Measurements from ENCODE around the gene STX8. TPM values are rescaled to one million over a fixed set of nuclear protein-coding genes. Genes with fewer than 3 reads are reported as not detected.
"Not testable (repeated sequence)": the region's sequence is repeated elsewhere in the genome, so short reads cannot be mapped to it uniquely, and the experiment has no call there.

Gene STX8
- total and polyA plus RNA-seq, 8 donors = 21.6 to 559 (median 75.0) TPM

DNA sequence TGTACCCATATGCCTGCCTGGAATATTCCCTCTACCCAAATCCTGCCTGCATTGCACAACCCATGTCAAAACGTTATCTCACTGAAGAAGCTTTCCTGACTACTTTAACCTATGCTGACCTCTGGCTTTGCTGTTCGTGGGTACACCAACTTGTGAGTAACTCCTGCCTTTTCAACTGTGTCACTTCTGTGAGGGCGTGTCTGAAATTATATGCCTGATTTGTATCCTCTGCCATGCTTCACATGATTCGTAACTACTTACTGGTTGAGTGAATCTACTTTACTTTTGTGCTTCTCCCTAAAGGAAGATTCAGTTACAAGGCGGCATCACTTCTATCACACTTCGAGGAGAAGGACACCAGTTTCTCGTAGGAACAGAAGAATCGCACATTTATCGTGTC is 36.4 kb upstream of the STX8 start:
- Histone ChIP-seq H3K4me1 (no peaks in the 10 kb centered on the region), H3K36me3 (no peaks in the 10 kb centered on the region), H3K27me3 (no peaks in the 10 kb centered on the region), H3K27ac (no peak overlapping the region), H3K9me3 (no peaks in the 10 kb centered on the region), H3K4me3 (no peak overlapping the region)
- no peak for DNase-seq
- TF ChIP-seq POLR2AphosphoS5 (IDR thresholded peaks at IDR 0.05) (no peak), EP300 (IDR thresholded peaks at IDR 0.05) (no peak), POLR2A (IDR thresholded peaks at IDR 0.05) (no peak)
- TF ChIP-seq, protein P1, sequence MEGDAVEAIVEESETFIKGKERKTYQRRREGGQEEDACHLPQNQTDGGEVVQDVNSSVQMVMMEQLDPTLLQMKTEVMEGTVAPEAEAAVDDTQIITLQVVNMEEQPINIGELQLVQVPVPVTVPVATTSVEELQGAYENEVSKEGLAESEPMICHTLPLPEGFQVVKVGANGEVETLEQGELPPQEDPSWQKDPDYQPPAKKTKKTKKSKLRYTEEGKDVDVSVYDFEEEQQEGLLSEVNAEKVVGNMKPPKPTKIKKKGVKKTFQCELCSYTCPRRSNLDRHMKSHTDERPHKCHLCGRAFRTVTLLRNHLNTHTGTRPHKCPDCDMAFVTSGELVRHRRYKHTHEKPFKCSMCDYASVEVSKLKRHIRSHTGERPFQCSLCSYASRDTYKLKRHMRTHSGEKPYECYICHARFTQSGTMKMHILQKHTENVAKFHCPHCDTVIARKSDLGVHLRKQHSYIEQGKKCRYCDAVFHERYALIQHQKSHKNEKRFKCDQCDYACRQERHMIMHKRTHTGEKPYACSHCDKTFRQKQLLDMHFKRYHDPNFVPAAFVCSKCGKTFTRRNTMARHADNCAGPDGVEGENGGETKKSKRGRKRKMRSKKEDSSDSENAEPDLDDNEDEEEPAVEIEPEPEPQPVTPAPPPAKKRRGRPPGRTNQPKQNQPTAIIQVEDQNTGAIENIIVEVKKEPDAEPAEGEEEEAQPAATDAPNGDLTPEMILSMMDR (IDR thresholded peaks at IDR 0.05) = no peak
- intact Hi-C loops (cut with DNase I; ENCODE audit: low total_unique reads) = no loop called here
- WGBS, 5 donors = 66 to 76% (median 72%) methylated on average over 9 of the region's 9 CpGs

DNA sequence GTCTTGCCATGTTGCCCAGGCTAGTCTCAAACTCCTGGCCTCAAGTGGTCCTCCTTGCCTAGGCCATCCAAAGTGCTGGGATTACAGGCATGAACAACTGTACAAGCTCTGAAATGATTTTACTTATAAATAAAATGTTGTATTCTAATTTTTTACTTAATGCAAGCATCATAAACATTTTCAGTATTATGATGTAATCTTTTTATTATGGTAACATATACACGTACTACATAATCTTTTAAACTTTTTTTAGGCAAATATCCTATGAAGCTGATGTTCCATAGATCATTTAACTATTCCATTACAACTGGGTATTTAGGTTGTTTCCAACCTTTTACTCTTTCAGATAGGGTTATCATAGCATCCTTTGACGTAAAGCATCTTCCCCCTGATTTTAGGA is 35.9 kb upstream of the STX8 start:
- intact Hi-C loops (cut with DNase I; ENCODE audit: low total_unique reads) = no loop called here
- no peaks in the 10 kb centered on the region for H3K4me1 ChIP-seq
- TF ChIP-seq EP300 (IDR thresholded peaks at IDR 0.05) = no peak
- TF ChIP-seq, protein P1 (IDR thresholded peaks at IDR 0.05) = no peak
- WGBS, 5 donors = 49 to 79% (median 79%) methylated on average over 2 of the region's 2 CpGs
- no peak for DNase-seq
- no peaks in the 10 kb centered on the region for H3K27me3 ChIP-seq
- H3K9me3 ChIP-seq = no peaks in the 10 kb centered on the region
- no peak overlapping the region for H3K4me3 ChIP-seq
- no peaks in the 10 kb centered on the region for H3K36me3 ChIP-seq
- no peak overlapping the region for H3K27ac ChIP-seq

DNA sequence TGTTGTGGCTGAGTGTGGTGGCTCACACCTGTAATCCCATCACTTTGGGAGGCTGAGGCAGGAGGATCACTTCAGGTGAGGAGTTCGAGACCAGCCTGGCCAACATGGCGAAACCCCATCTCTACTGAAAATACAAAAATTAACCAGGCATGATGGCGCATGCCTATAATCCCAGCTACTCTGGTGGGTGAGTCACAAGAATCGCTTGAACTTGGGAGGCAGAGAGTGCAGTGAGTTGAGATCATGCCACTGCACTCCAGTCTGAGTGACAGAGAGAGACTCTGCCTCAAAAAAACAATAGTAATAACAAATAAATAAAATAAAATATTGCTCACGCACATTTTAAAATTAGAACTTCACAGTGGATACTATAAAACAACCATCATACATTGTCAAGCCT is 31.4 kb upstream of the STX8 start:
- H3K27ac ChIP-seq; H3K4me1 ChIP-seq; DNase-seq; H3K4me3 ChIP-seq; intact Hi-C loops (cut with DNase I; ENCODE audit: low total_unique reads); H3K9me3 ChIP-seq; H3K27me3 ChIP-seq; H3K36me3 ChIP-seq: not testable (repeated sequence)
- WGBS, 5 donors = 69 to 81% (median 74%) methylated on average over 5 of the region's 5 CpGs

DNA sequence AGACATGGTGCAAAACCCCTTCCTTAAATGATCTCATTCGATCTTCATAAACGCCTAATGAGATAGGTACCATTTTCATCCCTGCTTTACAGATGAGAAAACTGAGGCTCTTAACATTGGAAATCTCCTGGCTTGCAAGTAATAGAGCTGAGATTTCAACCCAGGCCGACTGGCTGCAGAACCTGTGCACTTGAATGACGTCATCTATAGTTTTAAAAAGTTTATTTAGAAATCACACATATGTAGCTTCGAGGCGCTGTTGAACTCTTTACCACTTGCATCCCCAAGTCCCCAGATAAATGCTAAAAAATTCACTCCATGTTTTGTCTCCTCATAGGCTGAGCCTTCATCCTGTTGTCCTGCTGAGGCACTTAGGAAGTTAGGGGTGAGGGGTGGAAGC is 30.8 kb upstream of the STX8 start:
- DNase-seq = no peak
- no peaks in the 10 kb centered on the region for H3K9me3 ChIP-seq
- H3K36me3 ChIP-seq = no peaks in the 10 kb centered on the region
- H3K4me3 ChIP-seq = no peak overlapping the region
- H3K4me1 ChIP-seq = no peaks in the 10 kb centered on the region
- TF ChIP-seq EP300 (IDR thresholded peaks at IDR 0.05) = no peak
- no peak for TF ChIP-seq POLR2AphosphoS5 (IDR thresholded peaks at IDR 0.05)
- no peak for TF ChIP-seq POLR2A (IDR thresholded peaks at IDR 0.05)
- TF ChIP-seq, protein P1 (IDR thresholded peaks at IDR 0.05) = no peak
- no peak overlapping the region for H3K27ac ChIP-seq
- intact Hi-C loops (cut with DNase I; ENCODE audit: low total_unique reads) = no loop called here
- no peaks in the 10 kb centered on the region for H3K27me3 ChIP-seq
- 84 to 93% (median 89%) methylated on average over 6 of the region's 6 CpGs for WGBS, 5 donors

DNA sequence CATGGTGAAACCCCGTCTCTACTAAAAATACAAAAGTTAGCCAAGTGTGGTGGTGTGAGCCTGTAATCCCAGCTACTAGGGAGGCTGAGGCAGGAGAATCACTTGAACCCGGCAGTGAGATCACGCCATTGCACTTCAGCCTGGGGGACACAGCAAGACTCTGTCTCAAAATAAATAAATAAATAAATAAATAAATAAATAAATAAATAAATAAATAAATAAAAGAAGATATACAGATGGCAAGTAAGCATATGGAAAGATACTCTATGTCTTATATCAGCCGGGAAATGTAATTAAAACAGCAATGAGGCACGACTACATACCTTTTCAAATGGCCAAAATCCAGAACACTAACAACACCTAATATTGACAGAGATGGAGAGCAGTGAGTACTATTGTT is 29.0 kb upstream of the STX8 start:
- H3K36me3 ChIP-seq; H3K27me3 ChIP-seq; H3K9me3 ChIP-seq; H3K27ac ChIP-seq; H3K4me3 ChIP-seq; DNase-seq; H3K4me1 ChIP-seq; intact Hi-C loops (cut with DNase I; ENCODE audit: low total_unique reads): not testable (repeated sequence)
- WGBS, 5 donors = 80 to 90% (median 86%) methylated on average over 5 of the region's 5 CpGs

DNA sequence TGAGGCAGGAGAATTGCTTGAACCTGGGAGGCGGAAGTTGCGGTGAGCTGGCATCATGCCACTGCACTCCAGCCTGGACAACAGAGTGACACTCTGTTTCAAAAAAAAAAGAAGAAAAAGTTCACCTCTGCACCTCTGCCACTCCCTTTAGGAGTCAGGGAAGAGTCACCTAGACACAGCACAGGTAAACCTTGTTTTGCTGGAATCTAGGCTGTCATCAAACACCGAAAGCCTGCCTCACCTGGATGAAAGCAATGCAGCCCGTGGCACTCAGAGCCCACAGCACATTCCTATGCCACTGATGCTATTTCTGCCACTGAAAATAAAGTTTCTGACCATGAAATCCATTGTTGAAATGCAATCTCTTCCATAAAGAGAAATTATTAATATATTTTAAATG is 23.0 kb upstream of the STX8 start:
- intact Hi-C loops (cut with DNase I; ENCODE audit: low total_unique reads) = no loop called here
- no peak overlapping the region for H3K27ac ChIP-seq
- H3K4me3 ChIP-seq = no peak overlapping the region
- WGBS, 5 donors = 79 to 90% (median 88%) methylated on average over 4 of the region's 4 CpGs
- H3K27me3 ChIP-seq = no peaks in the 10 kb centered on the region
- H3K9me3 ChIP-seq = no peaks in the 10 kb centered on the region
- H3K36me3 ChIP-seq = no peaks in the 10 kb centered on the region
- no peaks in the 10 kb centered on the region for H3K4me1 ChIP-seq
- TF ChIP-seq POLR2AphosphoS5 (IDR thresholded peaks at IDR 0.05) = no peak
- no peak for TF ChIP-seq EP300 (IDR thresholded peaks at IDR 0.05)
- no peak for TF ChIP-seq POLR2A (IDR thresholded peaks at IDR 0.05)
- TF ChIP-seq, protein P1 (IDR thresholded peaks at IDR 0.05) = no peak
- DNase-seq = no peak

DNA sequence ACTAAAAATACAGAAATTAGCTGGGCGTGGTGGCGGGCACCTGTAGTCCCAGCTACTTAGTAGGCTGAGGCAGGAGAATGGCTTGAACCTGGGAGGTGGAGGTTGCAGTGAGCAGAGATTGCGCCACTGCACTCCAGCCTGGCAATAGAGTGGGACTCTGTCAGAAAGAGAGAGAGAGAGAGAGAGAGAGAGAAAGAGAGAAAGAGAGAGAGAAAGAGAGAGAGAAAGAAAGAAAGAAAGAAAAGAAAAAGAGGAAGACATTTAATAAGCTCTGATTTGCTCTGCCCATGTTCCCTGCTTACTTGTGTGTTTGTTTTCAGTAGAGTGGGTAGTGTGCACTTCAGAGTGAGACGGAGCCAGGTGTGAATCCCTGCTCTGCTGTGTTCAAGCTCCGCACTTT is 22.0 kb upstream of the STX8 start:
- DNase-seq; intact Hi-C loops (cut with DNase I; ENCODE audit: low total_unique reads); H3K4me3 ChIP-seq; H3K36me3 ChIP-seq; H3K27me3 ChIP-seq; H3K9me3 ChIP-seq; H3K27ac ChIP-seq; H3K4me1 ChIP-seq: not testable (repeated sequence)
- WGBS, 5 donors = 89 to 96% (median 90%) methylated on average over 5 of the region's 5 CpGs

Data from stomach (tissue), 9 donors.